ENCODE measurements around the gene NISCH.
A peak's percentile ranks its signal among the peaks of the same experiment; 100 is the strongest.

The NISCH gene

GRCh38 chr3:52453496-52454249, 1.7 kb upstream of the NISCH start, which contains the start of gene TNNC1:
TNNC1 (minus strand) TSS chr3:52454041; CDS start chr3:52454015, 26 bp downstream.
- Histone ChIP-seq H3K9me3 (ENCODE audit: insufficient read depth, low read length) (no peaks in the 10 kb centered on the region), H3K9ac (ENCODE audit: low read length) (peak within 1 kb of the TSS; percentile 94), H3K36me3 (ENCODE audit: low read length) (no peaks in the 10 kb centered on the region), H3K4me3 (ENCODE audit: insufficient read depth, low read length, poor library complexity, severe bottlenecking) (peak within 1 kb of the TSS; percentile 69), H3K4me2 (ENCODE audit: low read depth, low read length, poor library complexity, severe bottlenecking) (peak within 1 kb of the TSS; percentile 99), H3F3A (ENCODE audit: insufficient read depth) (peaks cover 10% of the 10 kb centered on the region; the same call in 1 of the 2 replicates), H2AFZ (ENCODE audit: low read depth, low read length, severe bottlenecking) (peak within 1 kb of the TSS; percentile 93), H3K27ac (ENCODE audit: low read depth, low read length) (peak within 1 kb of the TSS; percentile 56; the same call in 1 of the 2 replicates), H3K9me2 (replicated peaks; ENCODE audit: insufficient read depth, low read length) (no peaks in the 10 kb centered on the region), H3K27me3 (ENCODE audit: low read length) (no peaks in the 10 kb centered on the region), H4K20me1 (ENCODE audit: low read depth, low read length) (no peaks in the 10 kb centered on the region), H3K79me2 (ENCODE audit: insufficient read depth, low read length) (peaks cover 10% of the 10 kb centered on the region; the same call in 1 of the 2 replicates)
- TF ChIP-seq EZH2phosphoT487 (conservative IDR thresholded peaks at IDR 0.05; ENCODE audit: low read length) (no peak), CTCF (IDR thresholded peaks at IDR 0.05; ENCODE audit: insufficient read depth, low read length, poor library complexity, severe bottlenecking) (no peak)

- Histone ChIP-seq H3K9ac (ENCODE audit: low read length) (peak overlapping the region; percentile 94), H4K20me1 (ENCODE audit: low read depth, low read length) (no peaks in the 10 kb centered on the region), H3K27ac (ENCODE audit: low read depth, low read length) (no peak overlapping the region), H3K27me3 (ENCODE audit: low read length) (no peaks in the 10 kb centered on the region), H3K36me3 (ENCODE audit: low read length) (no peaks in the 10 kb centered on the region), H2AFZ (ENCODE audit: low read depth, low read length, severe bottlenecking) (peak overlapping the region; percentile 93), H3K9me2 (replicated peaks; ENCODE audit: insufficient read depth, low read length) (no peaks in the 10 kb centered on the region), H3K4me3 (ENCODE audit: insufficient read depth, low read length, poor library complexity, severe bottlenecking) (peak overlapping the region; percentile 69), H3K4me2 (ENCODE audit: low read depth, low read length, poor library complexity, severe bottlenecking) (peak overlapping the region; percentile 99), H3K79me2 (ENCODE audit: insufficient read depth, low read length) (peaks cover 10% of the 10 kb centered on the region; the same call in 1 of the 2 replicates), H3F3A (ENCODE audit: insufficient read depth) (peaks cover 10% of the 10 kb centered on the region; the same call in 1 of the 2 replicates), H3K9me3 (ENCODE audit: insufficient read depth, low read length) (no peaks in the 10 kb centered on the region)
- TF ChIP-seq CTCF (IDR thresholded peaks at IDR 0.05; ENCODE audit: insufficient read depth, low read length, poor library complexity, severe bottlenecking) (no peak), EZH2phosphoT487 (conservative IDR thresholded peaks at IDR 0.05; ENCODE audit: low read length) (no peak)
Observed at GRCh38 chr3:52454250-52454937, 1.0 kb upstream of the NISCH start.

- Histone ChIP-seq H3K4me3 (ENCODE audit: insufficient read depth, low read length, poor library complexity, severe bottlenecking) (peak overlapping the region; percentile 69), H3K27ac (ENCODE audit: low read depth, low read length) (peak overlapping the region; percentile 56), H3K4me2 (ENCODE audit: low read depth, low read length, poor library complexity, severe bottlenecking) (peak overlapping the region; percentile 99), H3K79me2 (ENCODE audit: insufficient read depth, low read length) (peaks cover 10% of the 10 kb centered on the region; the same call in 1 of the 2 replicates), H3K9ac (ENCODE audit: low read length) (peak overlapping the region; percentile 94), H4K20me1 (ENCODE audit: low read depth, low read length) (no peaks in the 10 kb centered on the region), H3K36me3 (ENCODE audit: low read length) (no peaks in the 10 kb centered on the region), H3K9me3 (ENCODE audit: insufficient read depth, low read length) (no peaks in the 10 kb centered on the region), H3K9me2 (replicated peaks; ENCODE audit: insufficient read depth, low read length) (no peaks in the 10 kb centered on the region), H2AFZ (ENCODE audit: low read depth, low read length, severe bottlenecking) (peak overlapping the region; percentile 93), H3K27me3 (ENCODE audit: low read length) (no peaks in the 10 kb centered on the region), H3F3A (ENCODE audit: insufficient read depth) (peaks cover 10% of the 10 kb centered on the region; the same call in 1 of the 2 replicates)
- TF ChIP-seq EZH2phosphoT487 (conservative IDR thresholded peaks at IDR 0.05; ENCODE audit: low read length) (no peak), CTCF (IDR thresholded peaks at IDR 0.05; ENCODE audit: insufficient read depth, low read length, poor library complexity, severe bottlenecking) (no peak)
Observed at GRCh38 chr3:52454938-52455282, 494 bp upstream of the NISCH start.

All from SU-DHL-6 (cell line).